ENCODE results near the gene EXD1. TPM values are rescaled to one million over a fixed set of nuclear protein-coding genes. Genes with fewer than 3 reads are reported as not detected.
"Not testable (repeated sequence)": the region's sequence is repeated elsewhere in the genome, so short reads cannot be mapped to it uniquely, and the experiment has no call there.

Gene EXD1
- total and polyA plus RNA-seq, 2 of the 13 experiments (the other 11 are each of a cell fraction or from before 2014, with no cell fraction given) = not detected

DNA sequence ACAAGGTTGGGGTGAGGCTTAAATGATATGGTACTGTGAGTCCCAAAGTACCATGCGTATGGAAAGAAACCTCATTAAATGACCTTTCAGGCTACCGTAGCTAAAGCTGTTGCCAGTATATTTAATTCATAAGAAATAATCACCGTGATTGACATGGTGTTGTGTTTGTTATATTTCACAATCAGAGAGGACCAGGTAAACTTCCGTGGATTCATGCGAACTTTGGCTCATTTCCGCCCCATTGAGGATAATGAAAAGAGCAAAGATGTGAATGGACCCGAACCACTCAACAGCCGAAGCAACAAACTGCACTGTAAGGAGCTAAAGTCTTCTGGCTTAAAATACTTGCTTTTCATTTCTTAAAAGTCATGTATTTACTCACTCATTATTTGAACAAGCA is 32.0 kb upstream of the EXD1 start (continued):
- peak; percentile 12; the same call in 1 of the 2 replicates for TF ChIP-seq ETV5 (CRISPR knock-in tag; IDR thresholded peaks at IDR 0.05; ENCODE audit: borderline replicate concordance)
- peak in 1 of 2 experiments; percentile 18; a peak in 1 of 4 replicates for TF ChIP-seq EP300 (IDR thresholded peaks at IDR 0.05; ENCODE audit: low read depth in 2 of 2, low read length in 2 of 2)
- TF ChIP-seq EP300 (CRISPR knock-in tag; IDR thresholded peaks at IDR 0.05; ENCODE audit: borderline replicate concordance) = no peak

DNA sequence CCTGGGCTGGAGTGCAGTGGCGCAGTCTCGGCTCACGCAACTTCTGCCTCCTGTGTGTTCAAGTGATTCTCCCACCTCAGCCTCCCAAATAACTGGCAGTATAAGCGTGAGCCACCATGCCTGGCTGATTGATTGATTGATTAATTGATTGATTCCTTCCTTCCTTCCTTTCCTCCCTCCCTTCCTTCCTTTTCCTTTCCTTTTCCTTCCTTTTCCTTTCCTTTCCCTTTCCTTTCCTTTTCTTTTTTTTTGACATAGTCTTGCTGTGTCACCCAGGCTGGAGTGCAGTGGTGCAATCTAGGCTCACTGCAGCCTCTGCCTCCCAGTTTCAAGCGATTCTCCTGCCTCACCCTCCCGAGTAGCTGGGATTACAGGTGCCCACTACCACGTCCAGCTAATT is 30.4 kb upstream of the EXD1 start:
- H3K9ac ChIP-seq (ENCODE audit: insufficient read depth, low read depth, low read length); ATAC-seq; BruUV-seq (replicated peaks); H3K79me2 ChIP-seq (ENCODE audit: insufficient read depth, low read length); H3K4me3 ChIP-seq (replicated peaks in 1 of 3; ENCODE audit: insufficient read depth in 1 of 3, low read depth in 2 of 3, low read length in 3 of 3); in situ Hi-C loops (cut with HindIII; ENCODE audit: extremely low pct_ligation_motif_present, low pct_unique_long_range_greater_than_20kb); DNase-seq (ENCODE audit: low spot score); H3K4me2 ChIP-seq (ENCODE audit: low read depth, low read length); H2AFZ ChIP-seq (ENCODE audit: low read length); H4K20me1 ChIP-seq (ENCODE audit: insufficient read depth, low read length); intact Hi-C loops (cut with micrococcal nuclease; ENCODE audit: unreplicated experiment); H3K27me3 ChIP-seq (ENCODE audit: control insufficient read depth in 1 of 2, insufficient read depth in 2 of 2, low read length in 2 of 2); H3K9me3 ChIP-seq (ENCODE audit: low read length); CTCF ChIA-PET (ENCODE audit: low intra/inter-chr PET ratio, low total read pairs): not testable (repeated sequence)
- FAIRE-seq = peak; percentile 36
- POLR2A ChIA-PET = interaction anchor here (0.6 to 2.2 kb wide), 3 partner anchors 23 to 289 kb away, joined by 6 to 10 read pairs (median 6); partner anchors contain the start of genes CHP1 and EXD1
- 98% methylated on average over 7 of the region's 7 CpGs for WGBS (ENCODE audit: low lambda C conversion rate)
- H3K27ac ChIP-seq (ENCODE audit: extremely low read length, insufficient read depth, low read length) = peak overlapping the region; percentile 76
- peaks cover 74% of the 10 kb centered on the region for H3K4me1 ChIP-seq (ENCODE audit: insufficient read depth, low read length)
- peaks cover 7 to 15% of the 10 kb centered on the region in 2 experiments; a peak in 4 of 5 replicates for H3K36me3 ChIP-seq (replicated peaks in 1 of 2; ENCODE audit: control insufficient read depth in 1 of 2, insufficient read depth in 2 of 2, low read length in 2 of 2)

DNA sequence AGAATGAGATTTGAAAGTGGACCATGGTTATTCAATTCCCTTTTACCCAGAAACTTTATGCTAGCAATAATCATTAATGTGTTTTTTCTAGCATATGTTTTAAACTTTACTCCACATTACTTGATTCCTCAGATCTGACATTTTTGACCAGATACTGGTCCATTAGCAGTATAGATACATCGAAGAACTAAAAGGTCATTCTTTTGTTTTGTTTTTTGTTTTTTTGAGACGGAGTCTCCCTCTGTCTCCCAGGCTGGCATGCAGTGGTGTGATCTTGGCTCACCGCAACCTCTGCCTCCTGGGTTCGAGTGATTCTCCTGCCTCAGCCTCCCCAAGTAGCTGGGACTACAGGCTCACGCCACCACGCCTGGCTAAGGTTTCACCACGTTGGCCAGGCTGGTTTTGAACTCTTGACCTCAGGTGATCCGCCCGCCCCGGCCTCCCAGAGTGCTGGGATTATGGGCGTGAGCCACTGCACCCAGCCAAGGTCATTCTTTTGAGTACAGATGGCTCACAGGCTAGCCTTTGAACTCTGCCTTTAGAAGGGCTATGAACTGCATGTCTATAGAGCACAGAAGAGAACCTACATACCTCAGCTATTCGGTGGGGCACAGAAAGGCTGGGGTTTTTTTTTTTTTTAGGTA is 29.1 kb upstream of the EXD1 start:
- FAIRE-seq (peak; percentile 86), ATAC-seq (peak; percentile 98), DNase-seq (ENCODE audit: low spot score) (peak; percentile 96)
- peaks cover 6 to 10% of the 10 kb centered on the region in 2 experiments; a peak in 3 of 5 replicates for H3K36me3 ChIP-seq (replicated peaks in 1 of 2; ENCODE audit: control insufficient read depth in 1 of 2, insufficient read depth in 2 of 2, low read length in 2 of 2)
- H2AFZ ChIP-seq (ENCODE audit: low read length) = no peak overlapping the region
- CTCF ChIA-PET (ENCODE audit: low intra/inter-chr PET ratio, low total read pairs) = no interaction called here
- in situ Hi-C loops (cut with HindIII; ENCODE audit: extremely low pct_ligation_motif_present, low pct_unique_long_range_greater_than_20kb) (no loop called here), intact Hi-C loops (cut with micrococcal nuclease; ENCODE audit: unreplicated experiment) (no loop called here)
- POLR2A ChIA-PET = interaction anchor here (0.6 to 2.2 kb wide), 5 partner anchors 21 to 396 kb away, joined by 3 to 10 read pairs (median 3); partner anchors contain the start of genes CHP1 and EXD1
- no peaks in the 10 kb centered on the region for H3K27me3 ChIP-seq (ENCODE audit: control insufficient read depth in 1 of 2, insufficient read depth in 2 of 2, low read length in 2 of 2)
- peak overlapping the region; percentile 76 for H3K27ac ChIP-seq (ENCODE audit: extremely low read length, insufficient read depth, low read length)
- H3K79me2 ChIP-seq (ENCODE audit: insufficient read depth, low read length) = no peaks in the 10 kb centered on the region
- H3K4me2 ChIP-seq (ENCODE audit: low read depth, low read length) = peak overlapping the region; percentile 6
- BruUV-seq (replicated peaks) = no TSS peak
- peaks cover 85% of the 10 kb centered on the region for H3K4me1 ChIP-seq (ENCODE audit: insufficient read depth, low read length)
- 12% methylated on average over 12 of the region's 12 CpGs for WGBS (ENCODE audit: low lambda C conversion rate)
- H3K9ac ChIP-seq (ENCODE audit: insufficient read depth, low read depth, low read length) = no peak overlapping the region; the same call in 1 of the 2 replicates
- H4K20me1 ChIP-seq (ENCODE audit: insufficient read depth, low read length) = no peaks in the 10 kb centered on the region
- peak overlapping the region in 1 of 3 experiments; percentile 26; a peak in 1 of 6 replicates for H3K4me3 ChIP-seq (replicated peaks in 1 of 3; ENCODE audit: insufficient read depth in 1 of 3, low read depth in 2 of 3, low read length in 3 of 3)
- no peaks in the 10 kb centered on the region for H3K9me3 ChIP-seq (ENCODE audit: low read length)
- no peak for TF ChIP-seq KAT2B (IDR thresholded peaks at IDR 0.05; ENCODE audit: borderline replicate concordance, low read depth, low read length)
- 0 out of 2 replicates have a peak, but pooled peaks have one; percentile 12 for TF ChIP-seq ONECUT2 (CRISPR knock-in tag; IDR thresholded peaks at IDR 0.05)
- TF ChIP-seq, protein P1, sequence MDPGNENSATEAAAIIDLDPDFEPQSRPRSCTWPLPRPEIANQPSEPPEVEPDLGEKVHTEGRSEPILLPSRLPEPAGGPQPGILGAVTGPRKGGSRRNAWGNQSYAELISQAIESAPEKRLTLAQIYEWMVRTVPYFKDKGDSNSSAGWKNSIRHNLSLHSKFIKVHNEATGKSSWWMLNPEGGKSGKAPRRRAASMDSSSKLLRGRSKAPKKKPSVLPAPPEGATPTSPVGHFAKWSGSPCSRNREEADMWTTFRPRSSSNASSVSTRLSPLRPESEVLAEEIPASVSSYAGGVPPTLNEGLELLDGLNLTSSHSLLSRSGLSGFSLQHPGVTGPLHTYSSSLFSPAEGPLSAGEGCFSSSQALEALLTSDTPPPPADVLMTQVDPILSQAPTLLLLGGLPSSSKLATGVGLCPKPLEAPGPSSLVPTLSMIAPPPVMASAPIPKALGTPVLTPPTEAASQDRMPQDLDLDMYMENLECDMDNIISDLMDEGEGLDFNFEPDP (CRISPR knock-in tag; conservative IDR thresholded peaks at IDR 0.05) = no peak
- peak; percentile 88; the same call in 1 of the 2 replicates for TF ChIP-seq HMG20A (CRISPR knock-in tag; IDR thresholded peaks at IDR 0.05; ENCODE audit: borderline replicate concordance)
- no peak for TF ChIP-seq ZNF720 (CRISPR knock-in tag; IDR thresholded peaks at IDR 0.05)
- TF ChIP-seq, protein P2, sequence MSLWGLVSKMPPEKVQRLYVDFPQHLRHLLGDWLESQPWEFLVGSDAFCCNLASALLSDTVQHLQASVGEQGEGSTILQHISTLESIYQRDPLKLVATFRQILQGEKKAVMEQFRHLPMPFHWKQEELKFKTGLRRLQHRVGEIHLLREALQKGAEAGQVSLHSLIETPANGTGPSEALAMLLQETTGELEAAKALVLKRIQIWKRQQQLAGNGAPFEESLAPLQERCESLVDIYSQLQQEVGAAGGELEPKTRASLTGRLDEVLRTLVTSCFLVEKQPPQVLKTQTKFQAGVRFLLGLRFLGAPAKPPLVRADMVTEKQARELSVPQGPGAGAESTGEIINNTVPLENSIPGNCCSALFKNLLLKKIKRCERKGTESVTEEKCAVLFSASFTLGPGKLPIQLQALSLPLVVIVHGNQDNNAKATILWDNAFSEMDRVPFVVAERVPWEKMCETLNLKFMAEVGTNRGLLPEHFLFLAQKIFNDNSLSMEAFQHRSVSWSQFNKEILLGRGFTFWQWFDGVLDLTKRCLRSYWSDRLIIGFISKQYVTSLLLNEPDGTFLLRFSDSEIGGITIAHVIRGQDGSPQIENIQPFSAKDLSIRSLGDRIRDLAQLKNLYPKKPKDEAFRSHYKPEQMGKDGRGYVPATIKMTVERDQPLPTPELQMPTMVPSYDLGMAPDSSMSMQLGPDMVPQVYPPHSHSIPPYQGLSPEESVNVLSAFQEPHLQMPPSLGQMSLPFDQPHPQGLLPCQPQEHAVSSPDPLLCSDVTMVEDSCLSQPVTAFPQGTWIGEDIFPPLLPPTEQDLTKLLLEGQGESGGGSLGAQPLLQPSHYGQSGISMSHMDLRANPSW (CRISPR knock-in tag; IDR thresholded peaks at IDR 0.05; ENCODE audit: borderline replicate concordance) = peak; percentile 68; the same call in 1 of the 2 replicates
- peak; percentile 65; the same call in 1 of the 2 replicates for TF ChIP-seq NRL (CRISPR knock-in tag; IDR thresholded peaks at IDR 0.05; ENCODE audit: borderline replicate concordance)
- TF ChIP-seq EP300 (IDR thresholded peaks at IDR 0.05; ENCODE audit: low read depth in 2 of 2, low read length in 2 of 2) = peak in 1 of 2 experiments; percentile 83; a peak in 2 of 4 replicates
- TF ChIP-seq EP300 (CRISPR knock-in tag; IDR thresholded peaks at IDR 0.05; ENCODE audit: borderline replicate concordance) = peak; percentile 74

All from HepG2 (cell line).